Astrocyte (in vitro differentiated cells and primary cell): ENCODE data around the gene KNSTRN.

Source experiments
- CTCF ChIP-seq: IDR thresholded peaks from 2 replicates; pipeline ENCODE4 v1.5.1; 2011; ENCODE audit warnings: low read depth, mild to moderate bottlenecking, inconsistent platforms, low read length, moderate library complexity; ENCODE audit not compliant: insufficient read depth
- EZH2 ChIP-seq: IDR thresholded peaks from 2 replicates; pipeline ENCODE4 v1.6.1; 2012; ENCODE audit warnings: mild to moderate bottlenecking, low read length, inconsistent platforms; ENCODE audit not compliant: insufficient read depth

- TF ChIP-seq CTCF (no peak), EZH2 (no peak)
These were observed 7.5 kb downstream of the KNSTRN start for GRCh38 chr15:40389824-40390595.
